SK-N-SH treated with all-trans-retinoic acid at 6 μM for 48 hours (cell line): ENCODE results near the gene RARS2.

Experiments
- ATAC-seq: fragments of 200-7000 bp; cut with Tn5 transposase; 3 replicates; pipeline ENCODE4 v1.9.1; 2020; ENCODE audit warnings: mild to moderate bottlenecking, moderate library complexity
- ARNTL ChIP-seq: fragments of 450-650 bp; formaldehyde crosslinking; IDR thresholded peaks from 2 replicates; pipeline ENCODE4 v1.5.0; 2020; ENCODE audit warnings: low read depth, mild to moderate bottlenecking, moderate library complexity, borderline replicate concordance
- BACH2 ChIP-seq: fragments of 250-450 bp; sonication (Bioruptor Pico); IDR thresholded peaks from 2 replicates; pipeline ENCODE4 v1.9.0; 2021; ENCODE audit warnings: mild to moderate bottlenecking, borderline replicate concordance
- CSDC2 ChIP-seq: fragments of 250-450 bp; sonication (Bioruptor Pico); IDR thresholded peaks from 2 replicates; pipeline ENCODE4 v1.5.0; 2020; ENCODE audit warnings: mild to moderate bottlenecking, moderate library complexity
- ESRRG ChIP-seq: fragments of 250-450 bp; sonication (Bioruptor Pico); IDR thresholded peaks from 2 replicates; pipeline ENCODE4 v1.6.1; 2021; ENCODE audit warnings: mild to moderate bottlenecking
- GLIS3 ChIP-seq: fragments of 250-450 bp; sonication (Bioruptor Pico); IDR thresholded peaks from 2 replicates; pipeline ENCODE4 v1.5.0; 2020; ENCODE audit warnings: mild to moderate bottlenecking, moderate library complexity
- ISL1 ChIP-seq: fragments of 250-450 bp; sonication (Bioruptor Pico); IDR thresholded peaks from 2 replicates; pipeline ENCODE4 v2.1.2; 2022; ENCODE audit warnings: mild to moderate bottlenecking, moderate library complexity
- OSR1 ChIP-seq: fragments of 250-450 bp; sonication (Bioruptor Pico); IDR thresholded peaks from 2 replicates; pipeline ENCODE4 v1.8.0; 2022; ENCODE audit warnings: moderate library complexity, mild to moderate bottlenecking, inconsistent platforms
- PPARA ChIP-seq: fragments of 250-450 bp; sonication (Bioruptor Pico); IDR thresholded peaks from 2 replicates; pipeline ENCODE4 v1.5.0; 2020; ENCODE audit warnings: mild to moderate bottlenecking, borderline replicate concordance
- RARB ChIP-seq: fragments of 250-450 bp; sonication (Bioruptor Pico); IDR thresholded peaks from 2 replicates; pipeline ENCODE4 v1.8.0; 2021; ENCODE audit warnings: mild to moderate bottlenecking, moderate library complexity
- SNAI2 ChIP-seq: fragments of 250-450 bp; sonication (Bioruptor Pico); IDR thresholded peaks from 2 replicates; pipeline ENCODE4 v1.5.0; 2020; ENCODE audit warnings: mild to moderate bottlenecking, moderate library complexity
- TCF4 ChIP-seq: fragments of 250-450 bp; sonication (Bioruptor Pico); IDR thresholded peaks from 2 replicates; pipeline ENCODE4 v1.8.0; 2021; ENCODE audit warnings: mild to moderate bottlenecking, moderate library complexity, borderline replicate concordance
- TOX ChIP-seq: fragments of 250-450 bp; sonication (Bioruptor Pico); IDR thresholded peaks from 2 replicates; pipeline ENCODE4 v1.8.0; 2021; ENCODE audit warnings: mild to moderate bottlenecking, moderate library complexity, borderline replicate concordance
- ZC3H10 ChIP-seq: fragments of 250-450 bp; sonication (Bioruptor Pico); IDR thresholded peaks from 2 replicates; pipeline ENCODE4 v1.5.1; 2021; ENCODE audit warnings: mild to moderate bottlenecking, moderate library complexity
- ZFP3 ChIP-seq: fragments of 250-450 bp; sonication (Bioruptor Pico); IDR thresholded peaks from 2 replicates; pipeline ENCODE4 v1.5.0; 2020; ENCODE audit warnings: mild to moderate bottlenecking, moderate library complexity
- ZFP30 ChIP-seq: fragments of 450-650 bp; formaldehyde crosslinking; IDR thresholded peaks from 2 replicates; pipeline ENCODE4 v1.5.0; 2022; ENCODE audit warnings: mild to moderate bottlenecking, moderate library complexity
- ZNF565 ChIP-seq: fragments of 450-650 bp; formaldehyde crosslinking; conservative IDR thresholded peaks from 2 replicates; pipeline ENCODE4 v1.5.0; 2020; ENCODE audit warnings: low read depth, mild to moderate bottlenecking, moderate library complexity
- ZNF70 ChIP-seq: fragments of 450-650 bp; formaldehyde crosslinking; IDR thresholded peaks from 2 replicates; pipeline ENCODE4 v1.5.0; 2020; ENCODE audit warnings: mild to moderate bottlenecking, moderate library complexity
- ZNF8 ChIP-seq: fragments of 450-650 bp; formaldehyde crosslinking; IDR thresholded peaks from 2 replicates; pipeline ENCODE4 v1.5.0; 2020; ENCODE audit warnings: mild to moderate bottlenecking, moderate library complexity
- TF ChIP-seq, protein P1 (sequence below): fragments of 250-450 bp; sonication (Bioruptor Pico); IDR thresholded peaks from 2 replicates; pipeline ENCODE4 v1.8.0; 2021; ENCODE audit warnings: low read depth, mild to moderate bottlenecking, moderate library complexity, borderline replicate concordance
- TF ChIP-seq, protein P2 (sequence below): fragments of 250-450 bp; sonication (Bioruptor Pico); IDR thresholded peaks from 2 replicates; pipeline ENCODE4 v1.5.0; 2020; ENCODE audit warnings: mild to moderate bottlenecking, moderate library complexity
- TF ChIP-seq, protein P3 (sequence below): fragments of 250-450 bp; sonication (Bioruptor Pico); IDR thresholded peaks from 2 replicates; pipeline ENCODE4 v1.5.1; 2020; ENCODE audit warnings: low read depth, mild to moderate bottlenecking, moderate library complexity

Gene RARS2

GRCh38 chr6:87482366-87482765 is 107.4 kb downstream of the RARS2 start (continued):
- TF ChIP-seq, protein P1, sequence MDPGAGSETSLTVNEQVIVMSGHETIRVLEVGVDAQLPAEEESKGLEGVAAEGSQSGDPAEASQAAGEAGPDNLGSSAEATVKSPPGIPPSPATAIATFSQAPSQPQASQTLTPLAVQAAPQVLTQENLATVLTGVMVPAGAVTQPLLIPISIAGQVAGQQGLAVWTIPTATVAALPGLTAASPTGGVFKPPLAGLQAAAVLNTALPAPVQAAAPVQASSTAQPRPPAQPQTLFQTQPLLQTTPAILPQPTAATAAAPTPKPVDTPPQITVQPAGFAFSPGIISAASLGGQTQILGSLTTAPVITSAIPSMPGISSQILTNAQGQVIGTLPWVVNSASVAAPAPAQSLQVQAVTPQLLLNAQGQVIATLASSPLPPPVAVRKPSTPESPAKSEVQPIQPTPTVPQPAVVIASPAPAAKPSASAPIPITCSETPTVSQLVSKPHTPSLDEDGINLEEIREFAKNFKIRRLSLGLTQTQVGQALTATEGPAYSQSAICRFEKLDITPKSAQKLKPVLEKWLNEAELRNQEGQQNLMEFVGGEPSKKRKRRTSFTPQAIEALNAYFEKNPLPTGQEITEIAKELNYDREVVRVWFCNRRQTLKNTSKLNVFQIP: no peak
- TF ChIP-seq, all 23 proteins: peak for 0

GRCh38 chr6:87481931-87482330 is 107.9 kb downstream of the RARS2 start:
- no peak for ATAC-seq
- TF ChIP-seq ZFP30 (CRISPR knock-in tag) (no peak), CSDC2 (CRISPR knock-in tag) (no peak), SNAI2 (CRISPR knock-in tag) (no peak), ARNTL (no peak), GLIS3 (no peak), TOX (CRISPR knock-in tag) (no peak), ZNF70 (no peak)
- TF ChIP-seq, protein P1: no peak
- TF ChIP-seq, protein P2, sequence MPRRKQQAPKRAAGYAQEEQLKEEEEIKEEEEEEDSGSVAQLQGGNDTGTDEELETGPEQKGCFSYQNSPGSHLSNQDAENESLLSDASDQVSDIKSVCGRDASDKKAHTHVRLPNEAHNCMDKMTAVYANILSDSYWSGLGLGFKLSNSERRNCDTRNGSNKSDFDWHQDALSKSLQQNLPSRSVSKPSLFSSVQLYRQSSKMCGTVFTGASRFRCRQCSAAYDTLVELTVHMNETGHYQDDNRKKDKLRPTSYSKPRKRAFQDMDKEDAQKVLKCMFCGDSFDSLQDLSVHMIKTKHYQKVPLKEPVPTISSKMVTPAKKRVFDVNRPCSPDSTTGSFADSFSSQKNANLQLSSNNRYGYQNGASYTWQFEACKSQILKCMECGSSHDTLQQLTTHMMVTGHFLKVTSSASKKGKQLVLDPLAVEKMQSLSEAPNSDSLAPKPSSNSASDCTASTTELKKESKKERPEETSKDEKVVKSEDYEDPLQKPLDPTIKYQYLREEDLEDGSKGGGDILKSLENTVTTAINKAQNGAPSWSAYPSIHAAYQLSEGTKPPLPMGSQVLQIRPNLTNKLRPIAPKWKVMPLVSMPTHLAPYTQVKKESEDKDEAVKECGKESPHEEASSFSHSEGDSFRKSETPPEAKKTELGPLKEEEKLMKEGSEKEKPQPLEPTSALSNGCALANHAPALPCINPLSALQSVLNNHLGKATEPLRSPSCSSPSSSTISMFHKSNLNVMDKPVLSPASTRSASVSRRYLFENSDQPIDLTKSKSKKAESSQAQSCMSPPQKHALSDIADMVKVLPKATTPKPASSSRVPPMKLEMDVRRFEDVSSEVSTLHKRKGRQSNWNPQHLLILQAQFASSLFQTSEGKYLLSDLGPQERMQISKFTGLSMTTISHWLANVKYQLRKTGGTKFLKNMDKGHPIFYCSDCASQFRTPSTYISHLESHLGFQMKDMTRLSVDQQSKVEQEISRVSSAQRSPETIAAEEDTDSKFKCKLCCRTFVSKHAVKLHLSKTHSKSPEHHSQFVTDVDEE: no peak
- TF ChIP-seq, protein P3, sequence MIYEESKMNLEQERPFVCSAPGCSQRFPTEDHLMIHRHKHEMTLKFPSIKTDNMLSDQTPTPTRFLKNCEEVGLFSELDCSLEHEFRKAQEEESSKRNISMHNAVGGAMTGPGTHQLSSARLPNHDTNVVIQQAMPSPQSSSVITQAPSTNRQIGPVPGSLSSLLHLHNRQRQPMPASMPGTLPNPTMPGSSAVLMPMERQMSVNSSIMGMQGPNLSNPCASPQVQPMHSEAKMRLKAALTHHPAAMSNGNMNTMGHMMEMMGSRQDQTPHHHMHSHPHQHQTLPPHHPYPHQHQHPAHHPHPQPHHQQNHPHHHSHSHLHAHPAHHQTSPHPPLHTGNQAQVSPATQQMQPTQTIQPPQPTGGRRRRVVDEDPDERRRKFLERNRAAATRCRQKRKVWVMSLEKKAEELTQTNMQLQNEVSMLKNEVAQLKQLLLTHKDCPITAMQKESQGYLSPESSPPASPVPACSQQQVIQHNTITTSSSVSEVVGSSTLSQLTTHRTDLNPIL (CRISPR knock-in tag): no peak

- peak; percentile 10 for ATAC-seq
- no peak for TF ChIP-seq ZFP30 (CRISPR knock-in tag)
- TF ChIP-seq RARB: no peak
Observed at GRCh38 chr6:87473419-87473903, 116.3 kb downstream of the RARS2 start.

- peak; percentile 95 for ATAC-seq
- TF ChIP-seq ZNF8 (CRISPR knock-in tag) (no peak), OSR1 (no peak), CSDC2 (CRISPR knock-in tag) (0 out of 2 replicates have a peak, but pooled peaks have one; percentile 43), ZFP3 (CRISPR knock-in tag) (peak; percentile 74; the same call in 1 of the 2 replicates), ARNTL (no peak), ZNF565 (no peak), ZNF70 (no peak), TCF4 (CRISPR knock-in tag) (no peak), PPARA (CRISPR knock-in tag) (no peak), SNAI2 (CRISPR knock-in tag) (no peak), ISL1 (CRISPR knock-in tag) (no peak), ESRRG (CRISPR knock-in tag) (no peak), BACH2 (CRISPR knock-in tag) (no peak), RARB (no peak), GLIS3 (no peak), ZC3H10 (CRISPR knock-in tag) (no peak)
- TF ChIP-seq, protein P2: peak; percentile 43; the same call in 1 of the 2 replicates
- TF ChIP-seq, protein P1: no peak
- TF ChIP-seq, protein P3 (CRISPR knock-in tag): no peak
Observed at GRCh38 chr6:87472525-87473418, 117.0 kb downstream of the RARS2 start, which contains the start of gene SLC35A1. SLC35A1 (plus strand) TSS chr6:87472974; CDS start chr6:87473004, 30 bp downstream.
